Stimulated activated CD4-positive, alpha-beta T cell treated with anti-CD3 and anti-CD28 coated beads, Interleukin-4, amount 100 ng/mL, for 24 hours (primary cell): ENCODE results near the gene SELENBP1.
A peak's percentile ranks its signal among the peaks of the same experiment; 100 is the strongest.
"Not testable (repeated sequence)": the region's sequence is repeated elsewhere in the genome, so short reads cannot be mapped to it uniquely, and the experiment has no call there.

Source experiments
- DNase-seq: peaks from one replicate; pipeline ENCODE4 v3.0.0-alpha.2; 2020

SELENBP1 gene

DNA sequence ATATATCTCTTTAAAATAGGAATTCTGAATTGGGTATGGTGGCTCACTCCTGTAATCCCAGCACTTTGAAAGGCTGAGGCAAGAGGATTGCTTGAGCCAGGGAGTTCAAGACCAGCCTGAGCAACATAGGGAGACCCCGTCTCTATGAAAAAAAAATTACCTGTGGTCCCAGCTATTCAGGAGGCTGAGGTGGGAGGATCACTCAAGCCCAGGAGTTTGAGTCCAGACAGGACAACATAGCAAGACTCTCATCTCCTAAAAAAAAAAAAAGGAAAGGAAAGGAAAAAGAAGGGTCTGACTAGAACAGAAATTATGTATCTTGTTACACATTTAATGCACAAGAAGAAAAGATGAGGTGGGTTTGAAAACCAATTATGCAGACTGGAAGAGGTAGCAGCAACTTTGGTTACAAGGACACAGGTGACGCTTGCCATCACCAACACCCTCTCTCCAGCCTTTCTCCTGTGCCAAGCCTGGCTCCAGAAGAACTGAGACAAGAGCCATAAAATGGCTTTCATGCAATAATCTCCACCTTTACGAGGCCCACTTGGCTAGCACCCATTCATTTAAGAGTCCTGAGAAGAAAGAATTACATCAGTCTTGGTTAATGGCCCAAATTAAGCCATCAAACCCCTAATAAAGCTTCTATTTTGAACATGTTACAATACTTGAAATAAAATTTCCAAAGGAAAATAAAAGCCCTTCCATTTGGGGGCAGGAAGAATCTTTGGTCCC lies 4.8 kb upstream of the SELENBP1 start:
- no peak for DNase-seq

DNA sequence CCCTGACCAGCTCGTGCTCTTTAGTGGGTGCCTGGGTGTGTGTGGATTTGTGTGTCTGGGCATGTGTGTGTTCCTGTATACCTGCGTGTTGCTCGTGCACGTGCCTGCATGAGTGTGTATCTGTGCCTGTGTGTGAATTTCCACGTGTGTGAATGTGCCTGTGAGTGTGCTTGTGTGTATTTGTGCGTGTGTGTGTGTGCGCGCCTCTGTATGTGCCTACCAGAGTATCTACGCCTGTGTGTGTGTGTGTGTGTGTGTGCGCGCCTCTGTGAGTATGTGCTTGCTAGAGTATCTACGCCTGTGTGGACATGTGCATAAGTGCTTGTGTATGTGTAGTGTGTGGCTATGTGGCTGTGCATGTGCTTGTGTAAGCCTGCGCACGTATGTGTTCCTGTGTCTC lies 691 bp upstream of the SELENBP1 start:
- no peak for DNase-seq

DNA sequence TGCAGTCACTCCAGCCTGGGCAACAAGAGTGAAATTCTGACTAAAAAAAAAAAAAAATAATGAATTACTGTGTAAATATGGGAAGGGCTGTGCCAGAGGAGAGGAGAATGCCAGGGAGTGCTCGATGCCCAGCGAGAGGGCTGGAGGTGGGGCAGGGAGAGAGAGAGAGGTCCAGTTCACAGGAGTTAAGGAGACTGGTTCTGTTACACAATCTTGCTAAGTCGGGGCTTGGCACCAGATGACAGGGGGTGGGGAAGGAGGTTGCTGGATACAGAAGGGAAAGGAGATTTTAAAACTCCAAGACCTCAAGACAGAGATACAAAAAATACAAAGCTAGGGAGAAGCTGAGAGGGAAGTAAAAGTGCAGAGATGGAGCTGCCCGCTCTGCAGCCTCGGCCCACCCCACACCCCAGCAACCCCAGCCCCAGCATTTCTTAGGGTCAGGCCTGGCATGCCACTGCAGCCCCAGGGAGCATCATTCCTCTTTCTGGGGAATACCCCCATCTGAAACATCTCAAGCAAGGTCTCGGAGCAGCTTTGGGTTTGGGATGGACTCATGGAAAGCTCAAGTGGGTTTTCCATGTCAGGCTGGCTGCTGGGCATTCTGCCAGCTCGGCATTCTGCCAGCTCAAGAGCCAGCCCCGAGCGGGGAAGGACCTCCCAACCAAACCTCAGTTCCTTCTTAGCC lies 991 bp downstream of the SELENBP1 start:
- DNase-seq: no peak

DNA sequence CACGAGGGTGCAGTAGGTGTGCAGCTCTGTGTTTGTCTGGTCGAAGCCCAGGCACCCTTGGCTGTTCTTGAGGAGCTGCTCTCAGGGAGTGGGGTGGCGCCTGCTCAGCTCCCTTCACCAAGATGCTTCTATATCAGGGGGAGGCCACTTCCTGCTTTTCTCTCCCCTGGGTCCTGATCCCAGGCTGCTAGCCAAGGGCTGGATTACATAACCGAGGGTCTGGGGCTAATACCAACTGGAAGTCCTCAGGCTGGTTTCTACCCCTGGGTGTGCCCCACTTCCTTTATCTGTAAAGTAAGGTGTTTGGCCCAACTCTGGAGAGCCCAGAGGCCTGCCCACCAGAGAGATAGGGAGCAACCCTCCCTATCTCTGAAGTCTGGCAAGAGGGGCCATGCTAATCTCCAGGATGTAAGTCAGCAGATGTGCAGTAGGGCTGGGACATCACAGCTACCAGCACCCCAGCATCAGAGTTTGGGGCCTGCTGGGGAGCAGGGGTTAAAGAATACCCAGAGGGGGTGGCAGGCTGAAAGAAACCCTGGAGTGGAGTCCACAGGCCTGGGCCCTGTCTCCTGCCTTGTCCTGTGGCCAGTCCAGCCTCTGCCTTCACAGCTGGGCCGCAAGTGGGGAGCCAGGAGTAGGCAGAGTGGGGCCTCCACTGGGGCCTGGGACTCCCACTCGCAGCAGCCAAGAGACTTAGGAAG lies 2.1 kb downstream of the SELENBP1 start:
- no peak for DNase-seq

DNA sequence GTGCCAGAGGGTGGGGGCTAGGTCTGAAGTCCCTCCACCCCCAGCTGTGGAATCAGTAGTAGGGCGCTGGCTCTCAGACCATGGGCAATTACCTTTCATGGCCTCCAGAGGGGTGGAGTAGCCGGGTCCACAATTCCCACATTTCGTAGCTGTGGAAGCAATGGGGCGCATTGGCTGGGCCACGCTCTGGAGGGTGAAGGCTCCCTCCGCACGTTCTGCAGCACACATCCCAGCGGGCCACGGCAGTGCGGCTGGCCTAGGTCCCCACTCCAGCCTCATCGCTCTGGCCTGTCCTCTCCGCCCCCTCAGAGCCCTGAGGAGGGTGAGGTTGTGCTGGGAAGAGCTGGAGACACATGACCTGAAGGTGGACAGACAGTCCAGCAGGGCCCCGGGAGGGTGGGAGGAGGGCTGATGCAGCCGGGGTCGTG lies 2.9 kb downstream of the SELENBP1 start:
- no peak for DNase-seq

DNA sequence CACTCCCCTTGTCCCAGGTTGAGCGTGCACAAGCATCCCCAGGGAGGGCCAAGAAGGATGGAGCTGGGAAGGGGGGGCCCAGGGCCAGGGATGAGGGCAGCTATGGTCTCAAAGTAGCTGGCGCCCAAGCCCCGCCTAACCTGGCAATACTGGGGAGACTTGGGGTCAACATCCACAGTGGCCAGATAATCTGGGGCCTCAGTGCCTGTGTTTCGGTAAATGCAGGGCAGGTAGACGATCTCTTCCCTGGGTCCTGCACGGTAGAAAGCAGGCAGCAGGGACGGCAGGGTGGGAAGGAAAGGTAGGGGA lies 3.2 kb downstream of the SELENBP1 start:
- DNase-seq: no peak

DNA sequence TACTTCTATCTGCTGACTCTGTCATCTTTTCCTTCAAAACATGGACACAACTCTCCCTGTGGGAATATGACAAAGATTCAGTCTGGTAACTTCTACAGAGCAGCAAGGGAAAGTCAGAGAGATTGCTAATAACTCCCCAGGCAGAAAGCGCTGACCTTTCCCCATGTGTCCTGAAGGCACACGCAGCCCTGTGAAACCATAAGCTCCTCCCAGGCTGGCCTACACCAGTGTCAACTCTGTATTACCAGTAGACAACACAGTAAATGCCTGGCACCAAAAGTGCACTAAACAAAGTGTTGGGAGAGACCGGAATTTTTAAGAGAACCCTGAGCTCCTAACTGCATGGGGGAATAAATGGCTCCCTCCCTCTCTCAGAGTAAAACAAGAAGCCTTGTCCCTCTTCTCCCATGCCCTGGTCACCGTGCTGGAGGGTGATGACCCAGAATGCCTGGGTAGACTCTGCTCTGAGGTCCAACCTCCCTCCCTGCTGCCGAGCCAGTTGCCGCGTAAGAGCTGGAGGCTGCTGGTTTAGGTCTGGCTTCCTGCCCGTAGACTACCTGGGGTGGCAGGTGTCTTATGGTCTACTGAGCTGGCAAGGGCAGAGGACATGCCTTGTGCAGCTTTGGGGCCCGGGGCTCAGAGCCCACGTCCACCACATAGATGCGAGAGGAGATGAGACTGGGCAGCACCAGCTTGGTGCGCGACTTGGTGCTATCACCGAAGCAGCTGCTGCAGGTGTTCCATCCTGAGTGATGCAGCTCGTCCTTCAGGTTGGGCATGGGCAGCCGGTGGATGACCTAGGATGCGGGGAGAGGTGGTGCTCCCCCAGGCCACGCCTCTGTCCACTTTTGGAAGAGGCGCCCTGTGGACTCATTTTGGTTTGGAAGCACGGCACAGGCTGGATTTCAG lies 3.9 kb downstream of the SELENBP1 start:
- no peak for DNase-seq

DNA sequence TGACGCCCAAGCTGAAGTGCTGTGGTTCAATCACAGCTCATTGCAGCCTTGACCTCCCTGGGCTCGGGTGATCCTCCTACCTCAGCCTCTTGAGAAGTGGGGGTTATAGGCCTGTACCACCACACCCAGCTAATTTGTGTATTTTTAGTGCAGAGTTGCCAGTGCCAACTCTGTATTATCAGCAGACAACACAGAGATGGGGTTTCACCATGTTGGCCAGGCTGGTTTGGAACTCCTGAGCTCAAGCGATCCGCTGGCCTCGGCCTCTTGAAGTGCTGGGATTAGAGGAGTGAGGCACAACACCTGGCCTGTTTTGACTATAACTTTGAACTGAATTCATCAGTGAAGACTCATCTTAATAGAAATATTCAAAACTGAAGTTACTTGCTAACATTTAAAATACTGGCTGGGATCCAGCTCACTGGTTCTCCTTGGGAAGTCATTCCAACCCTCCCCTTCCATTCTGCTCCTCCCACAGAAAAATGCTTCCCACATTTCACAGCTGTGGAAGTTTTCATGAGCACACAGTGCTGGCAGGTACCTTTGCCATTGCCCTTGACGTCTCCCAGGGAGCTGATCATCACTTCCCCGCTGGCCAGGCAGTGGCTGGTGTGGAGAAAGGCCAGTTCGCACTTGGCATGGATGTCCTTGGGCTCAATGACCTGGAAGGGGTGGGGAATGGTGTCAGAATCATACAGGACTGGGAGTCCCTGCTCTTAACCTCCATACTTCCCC lies 4.7 kb downstream of the SELENBP1 start:
- no peak for DNase-seq

DNA sequence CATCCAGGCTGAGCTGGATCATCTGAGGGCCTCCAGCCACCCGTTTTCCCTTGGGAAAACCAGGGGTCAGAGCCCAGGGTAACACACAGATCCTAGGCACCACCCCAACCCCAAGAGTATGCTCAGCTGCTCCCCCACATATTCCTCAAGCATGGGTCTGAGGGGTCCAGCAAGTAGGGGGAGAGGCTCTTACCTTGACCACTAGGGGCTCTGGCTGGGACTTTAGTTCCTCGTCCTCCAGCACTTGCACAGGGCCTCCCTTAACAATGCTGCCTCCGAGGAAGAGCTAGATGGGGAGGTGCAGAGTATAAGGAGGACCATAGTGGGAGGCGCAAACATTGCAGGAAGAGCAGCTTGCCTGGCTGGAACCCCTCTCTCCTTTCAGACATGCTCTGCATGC lies 7.5 kb downstream of the SELENBP1 start:
- no peak for DNase-seq

DNA sequence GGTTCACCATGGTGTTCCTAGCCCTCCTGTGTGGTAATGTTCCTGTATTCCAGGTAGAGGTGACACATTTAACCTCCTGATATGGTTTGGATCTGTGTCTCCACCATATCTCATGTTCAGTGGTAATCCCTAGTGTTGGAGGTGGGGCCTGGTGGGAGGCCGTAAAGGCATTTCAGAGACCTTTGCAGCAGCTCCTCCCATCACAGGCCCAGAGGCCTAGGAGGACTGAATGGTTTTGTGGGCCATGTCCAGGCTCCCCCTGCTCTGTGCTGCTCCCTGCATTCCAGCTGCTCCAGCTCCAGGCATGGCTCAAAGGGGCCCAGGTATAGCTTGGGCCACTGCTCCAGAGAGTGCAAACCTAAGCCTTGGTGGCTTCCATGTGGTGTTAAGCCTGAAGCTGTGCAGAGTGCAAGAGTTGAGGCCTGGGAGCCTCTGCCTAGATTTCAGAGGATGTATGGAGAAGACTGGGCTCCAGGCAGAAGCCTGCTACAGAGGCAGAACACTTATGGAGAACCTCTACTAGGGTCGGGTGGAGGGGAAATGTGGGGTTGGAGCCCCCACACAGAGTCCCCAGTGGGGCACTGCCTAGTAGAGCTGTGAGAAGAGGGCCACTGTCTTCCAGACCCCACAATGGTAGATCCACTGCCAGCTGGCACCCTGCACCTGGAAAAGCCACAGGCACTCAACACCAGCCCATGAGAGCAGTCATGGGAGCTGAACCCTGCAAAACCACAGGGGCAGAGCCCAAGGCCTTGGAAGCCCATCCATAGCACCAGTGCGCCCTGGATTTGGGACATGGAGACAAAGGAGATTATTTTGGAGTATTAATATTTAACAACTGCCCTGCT lies 10.0 kb downstream of the SELENBP1 start:
- no peak for DNase-seq

DNA sequence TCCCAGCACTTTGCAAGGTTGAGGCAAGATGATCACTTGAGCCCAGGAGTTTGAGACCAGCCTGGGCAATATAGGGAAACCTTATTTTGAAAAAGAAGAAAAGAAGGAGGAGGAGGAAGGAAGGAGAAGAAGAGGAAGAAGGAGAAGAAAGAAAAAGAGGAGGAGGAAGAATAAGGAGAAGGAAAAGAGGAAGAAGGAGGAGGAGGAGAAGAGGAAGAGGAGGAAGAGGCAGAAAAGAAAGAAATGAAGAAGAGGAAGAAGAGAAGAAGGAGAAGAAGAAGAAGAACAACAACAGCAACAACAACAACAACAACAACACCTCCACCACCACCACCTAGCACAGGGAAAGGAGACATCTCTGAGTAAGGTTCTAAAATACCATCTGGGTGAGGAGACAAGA lies 10.6 kb downstream of the SELENBP1 start:
- no peak for DNase-seq

DNA sequence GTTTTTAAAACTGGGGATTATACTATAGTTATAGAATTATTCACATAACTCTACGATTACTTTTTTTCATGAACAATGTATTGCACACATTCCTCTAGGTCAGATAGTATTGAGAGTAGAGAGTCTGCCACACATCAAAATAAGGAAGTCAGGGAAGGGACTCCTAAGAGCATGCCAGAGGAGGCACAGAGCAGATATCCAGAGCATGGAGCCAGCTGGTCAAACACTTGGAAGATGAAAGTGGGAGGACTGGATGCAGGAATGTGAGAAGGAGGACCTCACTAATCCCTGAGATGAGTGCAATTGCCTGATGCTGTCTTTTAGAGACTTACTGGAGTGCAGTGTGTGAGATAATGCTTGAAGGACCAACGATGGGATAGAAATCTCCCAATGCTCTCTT lies 15.8 kb downstream of the SELENBP1 start:
- DNase-seq: no peak

DNA sequence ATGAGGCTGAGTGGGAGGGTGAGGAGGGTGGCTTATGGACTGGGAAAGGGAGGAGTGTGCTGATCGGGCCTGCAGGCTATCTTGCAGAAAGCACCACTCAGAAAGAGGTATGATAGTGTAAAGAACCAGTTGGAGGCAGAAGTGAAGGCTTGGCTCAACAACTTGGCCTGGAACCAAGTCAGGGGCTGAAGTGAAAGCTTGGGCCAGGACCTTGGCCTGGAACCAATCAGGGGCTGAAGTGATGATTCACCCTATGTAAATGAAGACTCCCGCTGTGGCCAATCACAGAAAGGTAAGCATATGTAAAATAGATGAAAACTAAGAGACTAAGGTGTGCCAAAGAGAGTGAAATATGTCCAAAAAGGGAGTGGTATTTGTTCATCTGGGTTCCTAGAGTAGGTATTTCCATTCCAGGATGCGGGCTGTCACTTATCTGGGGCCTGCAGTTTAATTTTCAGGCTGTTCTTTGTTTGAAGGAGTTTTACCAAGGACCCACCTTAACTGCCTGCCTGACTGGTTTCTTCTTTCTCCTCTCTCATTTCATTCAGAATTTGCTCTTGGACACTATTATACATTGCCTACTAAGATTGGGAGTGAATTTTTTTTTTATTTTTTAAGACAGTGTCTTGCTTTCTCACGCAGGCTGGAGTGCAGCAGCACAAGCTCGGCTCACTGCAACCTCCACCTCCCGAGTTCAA lies 20.3 kb downstream of the SELENBP1 start:
- DNase-seq: no peak

DNA sequence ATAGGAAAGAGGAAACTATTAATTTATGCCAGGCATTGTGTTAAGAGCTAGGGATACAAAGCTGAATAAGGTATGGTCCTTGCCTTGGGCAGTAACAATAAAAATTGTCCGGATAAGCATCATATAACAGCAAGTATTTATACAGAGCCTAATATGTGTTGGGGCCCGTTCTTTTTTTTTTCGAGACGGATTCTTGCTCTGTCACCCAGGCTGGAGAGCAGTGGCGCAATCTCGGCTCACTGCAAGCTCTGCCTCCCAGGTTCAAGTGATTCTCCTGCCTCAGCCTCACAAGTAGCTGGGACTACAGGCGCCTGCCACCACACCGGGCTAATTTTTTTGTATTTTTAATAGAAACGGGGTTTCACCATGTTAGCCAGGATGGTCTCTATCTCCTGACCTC lies 22.2 kb downstream of the SELENBP1 start:
- DNase-seq: not testable (repeated sequence)

DNA sequence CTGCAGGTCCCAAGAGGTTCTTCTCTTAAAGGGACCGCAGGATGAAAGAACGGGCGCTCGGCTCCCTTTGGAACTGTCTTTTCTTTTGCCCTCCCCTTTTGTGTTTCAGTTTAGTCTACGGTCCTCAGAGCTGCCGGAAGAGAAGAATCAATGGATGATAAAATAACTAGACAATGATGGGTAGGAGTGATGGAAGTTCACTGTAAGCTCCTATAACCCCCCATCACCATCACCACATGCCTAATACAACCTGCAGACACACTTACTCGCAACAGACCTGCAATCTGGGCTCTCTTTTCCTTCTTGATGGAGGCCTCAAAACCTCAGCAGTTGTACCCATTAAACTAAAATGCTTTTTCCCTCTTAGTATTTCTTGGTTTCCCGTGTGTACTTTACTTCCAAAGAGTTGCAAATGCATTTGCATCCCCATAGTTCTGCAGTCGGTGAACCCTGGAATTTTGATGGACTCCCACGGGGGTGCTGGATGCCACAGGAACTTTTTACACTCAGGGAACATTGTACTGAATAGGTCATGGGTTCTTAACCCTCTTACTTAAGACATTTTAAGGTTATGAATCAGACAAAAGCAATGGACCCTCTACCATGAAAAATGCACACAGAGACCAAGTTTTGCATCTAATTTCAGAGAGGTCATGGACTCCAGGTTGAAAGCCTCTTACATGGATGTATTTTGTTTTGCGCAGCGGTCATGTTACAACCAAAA lies 24.8 kb downstream of the SELENBP1 start:
- DNase-seq: no peak

DNA sequence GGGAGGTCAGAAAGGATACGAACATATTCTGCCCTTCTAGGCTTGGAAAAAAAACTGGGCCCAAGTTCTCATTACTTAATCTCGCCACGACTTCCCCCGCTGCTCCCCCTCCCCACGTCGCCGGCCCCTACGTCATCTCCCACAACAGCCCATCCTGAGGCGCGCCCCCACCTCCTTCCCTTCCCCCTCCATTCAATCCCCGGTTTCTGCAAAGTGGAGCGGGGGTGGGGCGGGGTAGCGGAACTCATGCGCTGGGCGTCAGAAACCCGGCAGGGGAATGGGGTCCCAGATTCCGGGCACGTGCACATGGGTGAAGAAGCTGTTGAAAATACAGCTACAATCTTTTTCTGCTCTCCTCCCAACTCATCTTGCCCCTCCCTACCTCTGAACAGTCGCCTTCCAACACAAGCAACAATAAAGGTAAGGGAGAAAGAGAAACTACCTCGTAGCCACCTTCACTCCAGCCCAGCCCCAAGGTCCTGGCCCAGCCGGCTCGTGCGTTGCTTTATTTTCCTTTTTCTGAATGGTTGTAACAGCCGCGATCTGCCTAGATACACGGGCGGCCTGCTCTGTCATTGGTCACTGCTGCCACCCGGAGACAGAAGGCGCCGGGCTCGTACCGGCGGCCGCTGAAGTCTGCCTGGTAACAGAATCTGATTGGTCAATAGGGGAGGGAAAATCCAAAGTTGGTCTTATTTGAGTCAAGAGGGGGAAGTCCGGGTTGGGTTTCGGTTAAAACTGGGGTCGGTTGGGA lies 25.6 kb downstream of the SELENBP1 start, which contains the start of gene RFX5:
RFX5 (minus strand) TSS at position 484 of the 754 bp plus-strand sequence. CDS start 932 bp downstream, outside the sequence.
- DNase-seq: peak; percentile 94

DNA sequence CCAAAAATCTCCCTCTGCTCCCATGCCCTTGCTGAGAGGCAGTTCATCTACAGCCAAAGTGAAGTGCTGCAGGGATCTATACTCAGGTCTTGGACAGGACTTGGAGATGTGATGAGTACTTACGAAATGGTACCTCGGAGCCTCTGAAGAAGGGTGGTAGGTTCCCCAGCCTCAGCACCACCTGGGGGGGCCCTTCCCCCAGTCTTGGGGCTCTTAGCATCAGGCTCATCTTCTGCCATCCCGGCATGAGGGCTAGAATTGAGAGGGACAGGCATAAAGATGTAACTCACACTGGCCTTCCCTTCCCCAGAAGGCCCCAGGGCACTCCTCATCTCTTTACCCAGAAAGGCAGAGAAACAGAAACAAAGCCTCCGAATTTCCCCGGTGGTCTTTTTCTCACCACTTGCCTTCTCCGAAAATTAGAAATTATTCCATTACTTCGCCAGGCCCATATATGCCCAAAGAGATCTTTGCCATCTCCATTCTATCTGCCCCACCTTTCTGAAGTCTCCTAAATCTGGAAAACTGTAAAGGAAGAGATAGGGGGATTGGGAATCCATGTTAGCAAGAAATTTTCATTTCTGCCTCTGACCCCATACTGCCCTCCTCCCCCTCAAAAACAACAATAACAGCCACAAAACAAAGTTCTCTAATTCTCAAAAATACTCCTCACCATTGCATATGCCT lies 26.3 kb downstream of the SELENBP1 start:
- no peak for DNase-seq

DNA sequence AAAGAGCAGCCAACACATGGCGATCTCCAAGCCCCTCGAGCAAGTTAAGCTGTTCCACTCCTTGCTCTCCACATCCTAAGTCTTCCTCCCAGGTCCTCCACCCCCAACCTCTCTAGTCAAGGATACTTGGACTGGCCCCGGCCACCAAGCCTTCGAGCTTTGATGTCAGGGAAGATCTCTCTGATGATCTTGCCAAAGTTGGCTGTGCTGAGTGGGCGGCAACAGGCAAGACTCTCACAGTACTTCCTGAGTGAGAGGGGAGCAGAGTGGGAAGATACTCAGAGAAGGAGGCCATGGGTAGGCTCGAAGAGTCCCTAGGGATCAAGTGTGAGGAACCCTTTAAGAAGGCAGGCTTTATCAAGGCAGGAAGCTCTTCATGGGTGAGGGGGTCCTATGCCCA lies 28.2 kb downstream of the SELENBP1 start:
- DNase-seq: no peak

DNA sequence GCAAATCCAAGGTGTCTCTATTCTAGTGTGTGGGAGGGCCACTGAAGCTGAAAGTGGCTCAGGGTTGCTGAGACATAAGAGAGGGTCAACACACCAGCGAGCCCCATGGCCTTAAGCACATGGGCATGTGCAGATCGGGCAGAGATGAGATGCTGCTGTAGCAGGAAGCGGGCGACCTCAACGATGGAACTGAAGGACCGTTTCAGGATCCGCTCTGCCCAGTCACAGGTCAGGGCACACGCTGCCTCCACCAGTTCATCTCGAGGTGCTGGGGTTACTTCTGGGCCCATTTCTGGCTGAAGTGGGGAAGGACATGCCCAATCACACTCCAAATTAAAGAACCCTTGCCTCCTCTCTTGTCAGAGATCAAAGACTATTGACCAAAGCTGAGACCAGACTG lies 28.9 kb downstream of the SELENBP1 start:
- DNase-seq: no peak
